Endothelial cell of umbilical vein (primary cell): ENCODE data around the gene ALDH3B2. TPM values are rescaled to one million over a fixed set of nuclear protein-coding genes. Genes with fewer than 3 reads are reported as not detected.
"Not testable (repeated sequence)": the region's sequence is repeated elsewhere in the genome, so short reads cannot be mapped to it uniquely, and the experiment has no call there.

ENCODE experiments used
- BruUV-seq: library from RNA; stranded (reverse); fragments of 400-500 nt; replicated peaks from 2 replicates; lab custom pipeline; 2021; lab: Mats Ljungman, UMichigan
- CTCF ChIA-PET: fragments of 300-600, 350-600 bp; sonication (Branson Sonifier 250); formaldehyde crosslinking; loops from one replicate; lab custom pipeline; 2021; ENCODE audit warnings: antibody characterized with exemption, inconsistent platforms; lab: Charles Lee
- POLR2A ChIA-PET: fragments of 300-600, 350-600 bp; sonication (Branson Sonifier 250); formaldehyde crosslinking; loops from one replicate; lab custom pipeline; 2021; ENCODE audit warnings: antibody characterized with exemption, inconsistent platforms; lab: Charles Lee
- DNase-seq: peaks from one replicate; pipeline ENCODE4 v3.0.0-alpha.2; 2011; ENCODE audit warnings: low read depth, low spot score
- FAIRE-seq: peaks from 2 replicates; lab custom pipeline; 2011; peaks lifted over from hg19 to GRCh38; lab: Jason Lieb, UNC
- H2AFZ ChIP-seq: 2 replicates; pipeline ENCODE4 v1.6.0; 2012; ENCODE audit warnings: low read depth, low read length, control low read depth, inconsistent platforms
- H3K27ac ChIP-seq: 2 replicates; pipeline ENCODE4 v1.5.1; 2011; ENCODE audit warnings: low read depth, mild to moderate bottlenecking, control low read depth, low read length, moderate library complexity; ENCODE audit not compliant: insufficient read depth
- H3K27me3 ChIP-seq, 2 experiments: 2 replicates each; pipeline versions ENCODE4 v1.6.0 to v1.6.1; 2011; ENCODE audit warnings: low read length in 2 of 2, mixed read lengths in 1 of 2; ENCODE audit not compliant: control insufficient read depth in 2 of 2, insufficient read depth in 2 of 2
- H3K36me3 ChIP-seq, 2 experiments: 2 replicates in 1 of 2; 3 replicates in 1 of 2; pipeline ENCODE4 v1.5.1; 2011; ENCODE audit warnings: low read length in 2 of 2, mild to moderate bottlenecking in 1 of 2, moderate library complexity in 1 of 2; ENCODE audit not compliant: control insufficient read depth in 2 of 2, insufficient read depth in 2 of 2; ENCODE audit errors: extremely low read depth in 1 of 2
- H3K4me1 ChIP-seq: 3 replicates; pipeline ENCODE4 v1.5.1; 2011; ENCODE audit warnings: mild to moderate bottlenecking, low read length; ENCODE audit not compliant: control insufficient read depth, insufficient read depth; ENCODE audit errors: extremely low read depth
- H3K4me2 ChIP-seq: 2 replicates; pipeline ENCODE4 v1.6.1; 2011; ENCODE audit warnings: low read length, control low read depth, mixed read lengths; ENCODE audit not compliant: insufficient read depth
- H3K4me3 ChIP-seq, 3 experiments: fragments of 200-600 bp in 1 of 3; sonication (generic), shearing (Covaris generic) in 1 of 3; replicated peaks in 1 of 3; 2 replicates each; pipeline ENCODE4 v1.5.1; 2011 to 2016; ENCODE audit warnings: control low read depth in 3 of 3, low read length in 3 of 3, mild to moderate bottlenecking in 2 of 3, inconsistent platforms in 1 of 3, low read depth in 1 of 3, moderate library complexity in 1 of 3; ENCODE audit not compliant: insufficient read depth in 1 of 3
- H3K79me2 ChIP-seq: 2 replicates; pipeline ENCODE4 v1.6.0; 2012; ENCODE audit warnings: low read length, inconsistent platforms; ENCODE audit not compliant: control insufficient read depth, insufficient read depth
- H3K9ac ChIP-seq: replicated peaks from 2 replicates; pipeline ENCODE3; 2011; ENCODE audit warnings: low read length, control low read depth; ENCODE audit not compliant: insufficient read depth; ENCODE audit errors: extremely low read depth
- H3K9me1 ChIP-seq: replicated peaks from 3 replicates; pipeline ENCODE4 v1.6.0; 2011; ENCODE audit warnings: mild to moderate bottlenecking, low read length; ENCODE audit not compliant: control insufficient read depth, insufficient read depth; ENCODE audit errors: extremely low read depth
- H3K9me3 ChIP-seq: replicated peaks from 2 replicates; pipeline ENCODE4 v1.5.1; 2012; ENCODE audit warnings: low read length, inconsistent platforms; ENCODE audit not compliant: control insufficient read depth, insufficient read depth
- H4K20me1 ChIP-seq: replicated peaks from 2 replicates; pipeline ENCODE3; 2011; ENCODE audit warnings: mild to moderate bottlenecking, low read length; ENCODE audit not compliant: control insufficient read depth, insufficient read depth; ENCODE audit errors: extremely low read depth
- dilution Hi-C: fragments of 300-500 bp; cut with MboI; formaldehyde crosslinking; loops from one replicate; pipeline ENCODE4 v1.15.0; 2019; ENCODE audit warnings: low sequenced_read_pairs; ENCODE audit not compliant: extremely low pct_ligation_motif_present
- intact Hi-C: fragments of 100-400 bp; cut with micrococcal nuclease; formaldehyde crosslinking; loops from one replicate; pipeline ENCODE4 v1.10.0; 2022
- polyA plus RNA-seq, 4 experiments: library from polyadenylated mRNA; depleted of rRNA in 3 of 4; stranded (reverse) in 3 of 4; unstranded in 1 of 4; fragments of >200 nt; gene quantifications; 2 replicates each; pipeline versions ENCODE4 v1.2.1 to v1.2.3, GENCODE V29; 2011 to 2012; ENCODE audit warnings: missing spikeins in 1 of 4
- total RNA-seq: library from RNA; stranded (reverse); gene quantifications from 2 replicates; pipeline ENCODE4 v1.2.3, GENCODE V29; 2021

The ALDH3B2 gene
- total and polyA plus RNA-seq, 2 donors (not counting 3 experiments of a cell fraction or from before 2014, with no cell fraction given), result not detected

GRCh38 chr11:67716226-67716625 is 41.8 kb upstream of the ALDH3B2 start:
- POLR2A ChIA-PET, H3K36me3 ChIP-seq, H3K27ac ChIP-seq, CTCF ChIA-PET, FAIRE-seq, H3K4me1 ChIP-seq, H3K79me2 ChIP-seq, H3K4me2 ChIP-seq, H4K20me1 ChIP-seq, intact Hi-C loops, H3K27me3 ChIP-seq, DNase-seq, H3K9me3 ChIP-seq, BruUV-seq, H3K9ac ChIP-seq, H3K4me3 ChIP-seq, H2AFZ ChIP-seq, dilution Hi-C loops, H3K9me1 ChIP-seq: not testable (repeated sequence)

GRCh38 chr11:67715801-67716200 is 41.4 kb upstream of the ALDH3B2 start:
- H3K27me3 ChIP-seq, H3K4me2 ChIP-seq, H3K9ac ChIP-seq, H3K9me3 ChIP-seq, BruUV-seq, FAIRE-seq, dilution Hi-C loops, H4K20me1 ChIP-seq, CTCF ChIA-PET, H3K27ac ChIP-seq, H3K4me3 ChIP-seq, DNase-seq, H3K4me1 ChIP-seq, H3K79me2 ChIP-seq, H2AFZ ChIP-seq, H3K9me1 ChIP-seq, intact Hi-C loops, H3K36me3 ChIP-seq, POLR2A ChIA-PET: not testable (repeated sequence)
